Renal cortical epithelial cell (primary cell): ENCODE data around the gene NFKBIA. TPM values are rescaled to one million over a fixed set of nuclear protein-coding genes. Genes with fewer than 3 reads are reported as not detected.
"Not testable (repeated sequence)": the region's sequence is repeated elsewhere in the genome, so short reads cannot be mapped to it uniquely, and the experiment has no call there.

ENCODE experiments used
- DNase-seq: peaks from one replicate; pipeline ENCODE4 v3.0.0-alpha.2; 2011; ENCODE audit warnings: low read depth
- total RNA-seq: library from RNA; depleted of rRNA; stranded (reverse); fragments of >200 nt; gene quantifications from 2 replicates; pipeline ENCODE4 v1.2.3, GENCODE V29; 2014

Gene NFKBIA
- total RNA-seq, 1 donor from 2014 or later = 213 TPM

DNA sequence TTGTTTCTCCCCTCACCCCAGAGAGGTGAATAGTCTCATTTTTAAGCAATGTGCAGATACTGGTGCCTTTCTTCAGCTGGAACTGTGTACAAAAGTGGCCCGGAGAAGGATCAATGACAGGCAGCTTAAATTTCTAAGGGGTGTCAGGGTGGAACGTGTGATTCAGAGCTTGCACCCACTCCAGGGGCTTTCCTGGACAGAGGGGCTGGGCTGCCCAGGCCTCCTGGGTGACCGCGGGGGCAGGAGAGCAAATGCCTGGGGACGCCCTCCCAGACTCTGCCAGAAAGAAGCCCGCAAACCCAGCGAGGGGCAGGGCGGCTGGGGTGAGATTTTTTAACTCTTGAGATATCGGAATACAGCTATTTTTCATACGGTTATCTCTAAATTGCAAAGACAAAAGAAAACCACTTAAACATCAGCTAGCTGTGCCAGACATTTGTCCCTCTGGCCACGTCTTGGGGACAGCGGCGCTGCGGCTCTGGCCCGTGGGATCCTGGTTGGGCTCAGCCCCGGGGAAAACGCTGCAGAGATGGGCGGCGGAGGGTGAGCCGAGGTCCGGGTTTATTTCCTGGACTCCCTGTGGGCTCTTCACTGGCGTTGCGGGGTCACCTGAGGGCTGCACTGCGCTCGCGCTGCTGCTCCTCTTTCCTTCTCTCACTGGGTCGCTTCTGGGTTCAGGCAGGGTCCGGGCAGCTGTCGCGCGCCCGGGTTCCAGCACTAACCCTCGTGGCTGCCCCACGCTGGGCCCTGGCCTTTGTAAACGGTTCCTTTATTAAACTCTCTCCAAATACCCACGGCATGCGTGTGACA lies 35.8 kb downstream of the NFKBIA start:
- peak; percentile 70 for DNase-seq

DNA sequence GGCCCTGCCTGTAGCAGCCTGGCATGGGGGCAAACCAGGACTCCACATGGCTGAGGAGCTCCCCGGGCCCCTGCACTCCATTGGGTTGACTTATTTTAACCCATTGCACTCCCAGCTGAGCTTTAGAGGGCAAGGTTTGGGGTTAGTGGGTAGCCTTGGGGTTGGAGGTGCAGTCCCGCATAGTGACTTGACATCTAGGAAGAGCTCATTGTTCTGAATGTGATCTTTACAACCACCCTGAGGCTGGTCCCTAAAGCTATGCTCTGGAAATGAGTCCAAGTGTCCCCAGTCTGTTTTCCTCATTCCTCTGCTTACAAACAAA lies 36.4 kb downstream of the NFKBIA start:
- no peak for DNase-seq

DNA sequence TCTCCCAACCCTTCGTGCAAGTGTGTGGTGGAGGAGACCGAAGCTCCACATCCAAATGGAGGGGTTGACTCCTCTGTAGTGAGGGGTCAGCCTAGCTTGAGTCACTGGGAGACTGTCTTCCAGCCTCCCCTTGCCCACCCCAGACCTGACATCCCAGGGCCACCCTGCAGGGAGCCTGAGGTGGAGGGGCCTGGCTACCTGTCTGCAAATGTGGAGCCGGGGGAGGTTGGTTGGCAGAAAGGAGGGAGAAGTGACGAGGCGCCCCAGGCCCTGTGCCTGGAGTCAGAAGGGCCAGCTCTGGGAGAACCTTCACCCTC lies 37.5 kb downstream of the NFKBIA start:
- no peak for DNase-seq

DNA sequence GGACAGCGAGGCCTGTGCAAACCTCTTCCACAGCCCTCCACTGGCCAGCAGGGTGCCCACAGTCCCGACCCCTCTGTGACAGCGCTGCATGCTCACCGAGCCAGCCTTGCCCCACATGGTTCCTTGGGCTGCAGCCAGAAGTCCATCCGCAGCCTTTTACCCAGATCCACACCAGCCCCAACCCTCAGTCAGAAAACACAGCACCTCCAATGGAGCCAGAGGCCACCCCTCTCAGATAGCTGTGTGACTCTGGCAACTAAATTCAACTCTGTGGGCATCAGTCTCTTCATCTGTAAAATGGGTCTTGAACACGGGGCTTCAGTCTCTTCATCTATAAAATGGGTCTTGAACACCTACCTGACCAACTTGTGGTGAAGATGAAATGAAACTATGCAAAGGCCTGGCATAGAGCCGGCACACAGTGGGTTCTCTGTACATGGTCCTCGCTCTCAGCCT lies 38.0 kb downstream of the NFKBIA start:
- DNase-seq = no peak

DNA sequence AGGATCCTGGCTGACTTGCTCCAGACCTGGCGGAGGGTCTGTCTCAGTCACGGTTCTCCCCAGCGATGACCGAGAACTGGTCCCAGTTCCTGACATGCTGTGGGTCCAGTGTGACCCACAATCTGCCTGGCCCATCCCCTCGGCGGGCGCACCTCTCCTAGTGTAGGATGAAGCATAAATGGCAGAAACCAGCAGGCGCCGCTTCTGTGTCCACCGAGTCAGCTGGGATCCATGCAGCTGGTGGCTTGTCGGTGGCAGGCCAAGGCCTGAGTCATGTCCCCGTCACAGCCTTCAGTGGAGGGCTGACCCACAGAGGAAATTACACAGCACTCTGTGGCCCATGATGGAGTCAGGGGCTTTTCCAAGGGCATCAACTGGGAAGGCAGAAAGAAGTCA lies 38.5 kb downstream of the NFKBIA start:
- no peak for DNase-seq

DNA sequence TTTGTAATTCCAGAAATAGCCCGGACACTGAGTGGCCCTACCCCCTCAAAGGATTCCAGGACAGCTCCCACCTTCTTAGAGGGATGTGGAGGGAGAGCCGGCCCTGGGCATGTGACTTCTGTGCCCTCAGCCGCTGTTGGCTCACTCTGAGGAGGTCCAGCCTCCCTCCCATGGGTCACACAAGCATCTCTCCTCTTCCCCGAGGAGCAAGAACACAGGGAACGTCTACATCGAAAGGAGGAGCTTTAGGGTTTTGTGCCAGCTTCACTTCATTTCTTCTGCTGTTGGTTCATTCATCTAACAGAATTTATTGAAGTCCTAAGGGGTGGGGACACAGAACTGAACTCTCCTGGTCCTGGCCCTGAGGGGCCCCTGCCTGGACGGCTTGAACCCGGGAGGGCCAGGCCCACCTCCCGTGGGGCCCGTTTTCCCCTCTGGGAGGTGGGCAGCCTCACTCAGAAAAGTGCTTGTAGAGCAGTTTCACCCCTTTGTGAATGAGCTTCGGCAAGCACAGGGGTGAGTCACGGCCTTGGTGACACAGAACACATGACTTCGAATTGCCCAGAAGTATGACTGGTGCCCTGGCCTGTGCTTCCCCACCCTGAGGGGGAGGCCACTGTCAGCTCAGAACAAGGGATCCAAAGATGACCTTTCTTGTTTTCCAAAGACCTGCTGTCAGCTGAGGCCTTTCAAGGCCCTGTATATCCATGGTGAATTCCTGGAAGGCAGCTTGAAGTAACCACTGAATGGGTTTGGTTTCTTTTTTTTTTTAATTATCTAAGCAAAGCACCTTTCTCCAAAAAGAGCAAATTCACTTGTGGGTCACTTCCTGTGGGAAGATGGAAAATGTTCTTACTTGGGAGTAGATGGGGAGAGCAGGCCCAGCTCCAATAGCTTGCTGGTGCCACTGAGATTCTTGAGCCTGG lies 39.2 kb downstream of the NFKBIA start:
- peak; percentile 97 for DNase-seq

DNA sequence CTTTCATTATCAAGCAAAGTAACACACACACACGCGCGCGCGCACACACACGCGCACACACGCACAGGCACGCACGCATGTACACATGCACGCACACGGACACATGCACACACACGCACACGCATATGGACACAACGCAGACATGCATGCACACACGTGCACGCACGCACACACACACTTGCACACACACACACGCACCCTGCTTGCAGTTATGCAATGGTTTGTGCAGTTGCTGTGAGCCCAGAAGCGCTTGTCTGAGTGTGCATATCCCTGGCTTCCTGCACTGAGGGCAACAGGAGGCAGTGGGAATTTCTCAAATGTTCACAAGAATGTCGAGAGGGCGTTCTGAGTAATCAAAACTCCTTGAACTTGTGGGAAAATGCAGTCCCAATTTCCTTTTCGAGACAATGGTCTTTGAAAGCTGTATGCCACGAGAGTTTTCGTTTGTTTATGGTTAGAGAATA lies 41.6 kb downstream of the NFKBIA start:
- DNase-seq = no peak

DNA sequence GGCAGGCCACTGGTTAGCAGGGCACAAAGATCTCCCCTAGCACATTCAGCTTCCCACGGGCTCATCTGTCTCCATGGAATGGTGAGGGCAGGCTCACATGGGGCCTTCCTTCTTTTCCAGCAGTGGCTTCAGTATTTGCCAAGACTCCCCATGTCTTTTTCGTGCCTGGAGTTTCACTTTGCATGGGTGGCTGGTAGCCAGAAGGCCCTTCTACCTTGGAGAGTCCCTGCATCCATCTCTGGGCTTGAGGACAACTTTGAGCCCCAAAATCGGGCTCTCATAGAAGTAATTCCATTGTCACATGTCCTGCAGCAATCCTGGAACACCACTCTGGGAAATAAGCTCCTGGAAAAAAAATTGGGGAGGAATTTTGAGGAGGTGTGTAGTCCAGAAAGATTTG lies 42.1 kb downstream of the NFKBIA start:
- DNase-seq = no peak

DNA sequence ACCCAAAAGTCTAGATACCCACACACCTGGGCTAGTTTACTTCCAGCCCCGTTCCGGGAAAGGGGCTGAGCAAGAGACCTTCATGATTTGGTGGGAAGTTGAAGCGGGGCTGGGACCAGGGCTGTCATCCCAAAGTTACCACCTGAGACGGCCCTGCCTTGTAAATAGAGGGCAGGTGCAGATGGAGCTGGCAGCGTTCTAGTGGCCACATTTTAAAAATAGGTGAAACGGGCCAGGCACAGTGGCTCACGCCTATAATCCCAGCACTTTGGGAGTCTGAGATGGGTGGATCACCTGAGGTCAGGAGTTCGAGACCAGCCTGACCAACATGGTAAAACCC lies 43.4 kb downstream of the NFKBIA start:
- no peak for DNase-seq

DNA sequence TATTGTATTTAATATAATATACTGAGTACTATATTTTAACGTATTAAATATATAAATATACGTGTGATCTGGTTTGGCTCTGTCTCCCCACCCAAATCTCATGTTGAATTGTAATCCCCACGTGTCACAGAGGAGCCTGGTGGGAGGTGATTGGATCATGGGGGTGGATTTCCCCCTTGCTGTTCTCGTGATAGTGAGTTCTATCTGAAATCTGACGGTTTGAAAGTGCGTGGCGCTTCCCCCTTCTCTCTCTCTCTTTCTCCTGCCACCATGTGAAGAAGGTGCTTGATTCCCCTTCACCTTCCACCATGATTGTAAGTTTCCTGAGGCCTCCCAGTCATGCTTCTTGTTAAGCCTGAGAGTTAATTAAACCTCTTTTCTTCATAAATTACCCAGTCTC lies 44.9 kb downstream of the NFKBIA start:
- not testable (repeated sequence) for DNase-seq

DNA sequence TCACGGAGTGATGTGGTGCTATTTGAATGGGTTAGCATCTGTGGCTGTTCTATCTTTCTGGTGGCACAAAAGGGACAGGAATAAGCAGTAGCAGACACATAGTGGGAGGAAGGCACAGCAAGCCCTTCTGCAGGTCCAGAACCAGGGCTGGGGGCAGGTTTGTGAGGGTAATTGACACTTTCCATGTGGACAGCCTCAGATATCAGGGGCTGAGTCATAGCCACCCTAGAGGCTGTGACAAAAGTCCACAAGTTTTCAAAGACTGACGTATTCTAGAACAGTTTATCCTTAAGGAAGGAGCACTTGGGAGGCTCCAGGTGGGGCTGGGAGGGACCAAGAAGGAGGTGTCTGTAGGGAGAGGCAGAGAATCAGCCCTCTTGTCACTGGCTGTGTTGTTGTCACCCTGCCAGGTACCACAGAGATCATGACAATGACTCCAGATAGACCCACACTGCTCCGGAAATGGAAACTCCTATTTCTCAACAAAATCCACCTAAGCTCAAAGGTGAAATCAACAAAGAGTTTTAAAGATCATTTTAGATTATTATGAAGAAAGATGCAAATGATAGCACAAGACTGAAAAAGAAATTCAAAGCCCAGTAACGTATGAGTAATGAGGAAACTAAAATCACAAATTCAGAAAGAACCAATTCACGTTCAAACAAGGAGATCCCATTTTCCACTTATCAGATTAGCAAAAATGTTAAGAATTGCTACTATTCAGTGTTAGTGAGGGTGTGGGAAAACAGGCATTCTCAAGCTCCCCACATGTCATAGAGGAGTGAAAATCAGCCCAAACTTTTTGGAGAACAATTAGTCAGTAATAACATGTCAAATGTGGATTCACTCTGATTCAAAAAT lies 48.3 kb downstream of the NFKBIA start:
- DNase-seq = no peak

DNA sequence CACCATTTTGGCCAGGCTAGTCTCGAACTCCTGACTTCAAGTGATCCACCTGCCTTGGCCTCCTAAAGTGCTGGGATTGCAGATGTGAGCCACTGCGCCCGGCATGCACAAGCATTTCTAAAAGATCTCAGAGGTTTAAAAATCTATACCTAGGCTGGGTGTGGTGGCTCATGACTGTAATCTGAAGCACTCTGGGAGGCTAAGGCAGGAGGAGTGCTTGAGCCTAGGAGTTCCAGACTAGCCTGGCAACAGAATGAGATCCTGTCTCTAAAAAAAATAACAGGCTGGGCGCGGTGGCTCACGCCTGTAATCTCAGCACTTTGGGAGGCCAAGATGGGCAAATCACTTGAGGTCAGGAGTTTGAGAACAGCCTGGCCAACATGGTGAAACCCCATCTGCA lies 49.3 kb downstream of the NFKBIA start:
- not testable (repeated sequence) for DNase-seq

DNA sequence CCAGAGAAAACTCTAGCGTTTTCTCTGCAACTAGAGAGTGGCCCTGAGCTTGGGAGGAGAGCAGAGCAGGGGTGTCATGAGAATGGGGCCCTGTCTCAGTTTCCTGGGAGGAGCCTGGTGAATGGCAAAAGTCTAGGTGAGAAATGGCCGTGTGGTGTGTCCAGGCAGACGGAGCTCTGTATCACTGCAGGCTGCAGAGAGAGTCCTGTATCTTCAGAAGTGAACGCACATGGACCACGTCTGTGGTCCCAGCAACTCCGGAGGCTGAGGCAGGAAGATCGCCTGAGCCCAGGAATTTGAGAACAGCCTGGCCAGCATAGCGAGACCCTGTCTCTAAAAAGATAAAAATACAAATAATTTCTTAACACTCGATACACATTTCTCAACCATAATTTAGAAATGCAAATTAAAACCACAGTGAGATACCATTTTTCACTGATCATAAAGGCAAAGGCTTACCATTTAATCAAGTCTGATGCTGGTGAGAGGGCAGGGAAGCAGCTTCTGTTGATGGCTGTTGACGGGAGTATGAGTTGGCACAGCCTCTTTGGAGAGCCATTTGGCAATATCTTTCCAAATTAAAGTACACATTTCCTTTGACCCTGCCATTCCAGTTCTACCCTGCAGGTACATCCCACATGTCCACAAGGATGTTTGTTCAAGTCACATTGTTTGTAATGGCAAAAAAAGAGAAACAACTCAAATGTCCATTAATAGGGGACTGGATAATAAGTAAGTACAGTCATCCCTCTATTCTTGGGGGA lies 51.0 kb downstream of the NFKBIA start:
- DNase-seq = no peak

DNA sequence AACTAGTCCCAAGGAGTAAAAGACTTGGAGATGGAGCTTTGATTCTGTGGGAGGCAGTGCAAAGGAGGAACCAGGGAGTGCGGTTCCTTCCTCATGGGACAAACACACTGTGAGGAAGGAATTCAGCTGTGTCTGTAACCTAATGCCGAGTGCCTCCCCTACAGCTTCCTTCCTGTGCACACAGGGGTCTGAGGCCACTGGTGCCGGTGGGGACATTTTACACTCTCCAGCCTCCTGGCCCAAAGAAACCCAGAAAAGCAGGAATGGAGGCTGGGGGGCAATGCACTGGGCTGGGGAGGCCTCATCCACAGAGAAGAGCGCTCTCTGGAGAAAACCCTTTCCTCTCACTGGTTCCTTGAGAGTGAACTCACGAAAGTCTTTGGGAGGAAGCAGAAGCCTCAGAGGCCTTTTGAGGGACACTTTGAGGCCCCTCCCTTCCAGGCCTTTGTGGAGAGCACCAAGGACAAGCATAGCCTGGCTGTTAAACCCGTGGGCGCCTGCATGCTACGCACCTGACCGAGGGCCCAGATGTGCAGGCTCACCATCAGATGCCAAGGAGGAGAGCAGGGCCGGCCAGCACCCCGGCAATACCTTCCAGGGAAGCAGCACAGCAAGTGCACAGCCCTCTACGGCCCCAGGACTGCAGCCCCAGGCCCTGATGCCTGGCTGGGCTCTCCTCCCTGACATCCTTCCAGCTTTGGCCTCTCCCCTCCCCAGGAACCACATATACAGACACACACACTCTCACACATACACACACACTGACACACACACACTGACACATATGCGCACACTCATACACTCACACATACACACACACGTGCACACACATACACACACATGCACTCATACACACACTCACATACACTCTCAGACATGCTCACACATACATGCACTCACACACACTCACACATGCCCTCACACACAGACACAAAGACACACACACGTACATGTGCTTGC lies 52.0 kb downstream of the NFKBIA start:
- no peak for DNase-seq

DNA sequence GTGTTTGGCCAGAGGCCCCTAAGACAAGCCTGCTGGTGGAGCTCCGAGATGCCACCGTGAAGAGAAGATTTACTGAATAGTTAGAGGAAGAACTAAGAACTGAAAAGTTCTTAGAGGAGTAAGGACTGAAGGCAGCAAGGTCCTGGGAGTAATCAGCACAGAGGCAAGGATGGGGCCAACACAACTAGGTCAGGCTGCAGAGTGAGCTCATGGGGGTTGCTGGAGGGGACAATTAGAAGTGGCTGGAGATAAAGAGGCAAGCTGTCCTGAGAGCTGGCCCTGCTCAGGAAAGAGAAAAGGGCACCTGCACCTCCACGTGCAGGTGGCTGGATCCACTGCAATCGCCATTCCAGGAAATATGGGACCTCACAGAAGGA lies 52.7 kb downstream of the NFKBIA start:
- no peak for DNase-seq

Other genes with a start within 250 kb of the NFKBIA start
- 160 and 568 TPM in 2 replicates for gene PSMA6, start 112.4 kb downstream of the NFKBIA start, total RNA-seq
- gene INSM2, start 129.4 kb upstream of the NFKBIA start, total RNA-seq = 0.05 TPM in 1 of 2 replicates, not detected in the other